ENCODE results near the gene CRHR1. TPM values are rescaled to one million over a fixed set of nuclear protein-coding genes. Genes with fewer than 3 reads are reported as not detected.

Gene CRHR1
- total RNA-seq, 1 experiment from 2014 or later = not detected

DNA sequence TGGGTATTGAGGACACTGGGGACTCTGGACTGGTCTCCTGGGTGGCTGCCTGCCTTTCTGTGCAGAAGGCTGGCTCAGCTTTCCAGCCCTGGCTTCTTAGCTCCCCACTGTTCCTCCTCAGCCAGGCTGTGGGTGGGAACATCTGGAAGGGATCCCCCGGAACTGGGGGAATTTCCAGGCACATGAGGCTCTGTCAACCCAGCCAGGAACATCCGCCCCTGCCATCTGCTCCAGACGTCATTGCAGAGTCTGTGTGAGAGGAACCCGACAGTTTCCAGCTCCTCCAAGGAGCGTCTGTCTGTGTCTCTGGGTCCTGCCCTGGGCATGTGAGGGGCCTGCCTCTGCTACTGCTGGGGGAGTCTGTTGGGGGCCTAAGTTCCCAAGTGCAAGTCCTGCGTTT, 36.2 kb upstream of the CRHR1 start:
- Histone ChIP-seq H3K27me3 (ENCODE audit: low read length) (peaks cover 99% of the 10 kb centered on the region), H3K9ac (ENCODE audit: low read length) (no peak overlapping the region), H4K20me1 (ENCODE audit: low read length) (no peaks in the 10 kb centered on the region), H3K79me2 (ENCODE audit: low read length) (no peaks in the 10 kb centered on the region), H3K4me3 (ENCODE audit: low read length) (no peak overlapping the region), H3K9me3 (ENCODE audit: low read length) (no peaks in the 10 kb centered on the region), H3K4me1 (ENCODE audit: insufficient read depth, low read length) (no peaks in the 10 kb centered on the region), H2AFZ (ENCODE audit: low read length) (no peak overlapping the region), H3K27ac (ENCODE audit: low read length) (no peak overlapping the region), H3K9me2 (replicated peaks; ENCODE audit: low read length) (no peaks in the 10 kb centered on the region), H3K36me3 (ENCODE audit: low read depth, low read length) (no peaks in the 10 kb centered on the region), H3F3A (ENCODE audit: low read length, unreplicated experiment) (no peaks in the 10 kb centered on the region), H3K4me2 (ENCODE audit: low read length) (no peak overlapping the region)
- CTCF ChIA-PET = no interaction called here
- ATAC-seq = no peak
- POLR2A ChIA-PET (ENCODE audit: unreplicated experiment) = no interaction called here
- BruUV-seq (replicated peaks) = no TSS peak
- intact Hi-C loops (cut with micrococcal nuclease) = no loop called here
- no peak for DNase-seq
- no peak for TF ChIP-seq EZH2phosphoT487 (IDR thresholded peaks at IDR 0.05; ENCODE audit: borderline replicate concordance, low read length)
- TF ChIP-seq, protein P1, sequence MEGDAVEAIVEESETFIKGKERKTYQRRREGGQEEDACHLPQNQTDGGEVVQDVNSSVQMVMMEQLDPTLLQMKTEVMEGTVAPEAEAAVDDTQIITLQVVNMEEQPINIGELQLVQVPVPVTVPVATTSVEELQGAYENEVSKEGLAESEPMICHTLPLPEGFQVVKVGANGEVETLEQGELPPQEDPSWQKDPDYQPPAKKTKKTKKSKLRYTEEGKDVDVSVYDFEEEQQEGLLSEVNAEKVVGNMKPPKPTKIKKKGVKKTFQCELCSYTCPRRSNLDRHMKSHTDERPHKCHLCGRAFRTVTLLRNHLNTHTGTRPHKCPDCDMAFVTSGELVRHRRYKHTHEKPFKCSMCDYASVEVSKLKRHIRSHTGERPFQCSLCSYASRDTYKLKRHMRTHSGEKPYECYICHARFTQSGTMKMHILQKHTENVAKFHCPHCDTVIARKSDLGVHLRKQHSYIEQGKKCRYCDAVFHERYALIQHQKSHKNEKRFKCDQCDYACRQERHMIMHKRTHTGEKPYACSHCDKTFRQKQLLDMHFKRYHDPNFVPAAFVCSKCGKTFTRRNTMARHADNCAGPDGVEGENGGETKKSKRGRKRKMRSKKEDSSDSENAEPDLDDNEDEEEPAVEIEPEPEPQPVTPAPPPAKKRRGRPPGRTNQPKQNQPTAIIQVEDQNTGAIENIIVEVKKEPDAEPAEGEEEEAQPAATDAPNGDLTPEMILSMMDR (conservative IDR thresholded peaks at IDR 0.05; ENCODE audit: low read depth, low read length) = no peak
- TF ChIP-seq EZH2 (IDR thresholded peaks at IDR 0.05; ENCODE audit: low read length, unreplicated experiment) = no peak

DNA sequence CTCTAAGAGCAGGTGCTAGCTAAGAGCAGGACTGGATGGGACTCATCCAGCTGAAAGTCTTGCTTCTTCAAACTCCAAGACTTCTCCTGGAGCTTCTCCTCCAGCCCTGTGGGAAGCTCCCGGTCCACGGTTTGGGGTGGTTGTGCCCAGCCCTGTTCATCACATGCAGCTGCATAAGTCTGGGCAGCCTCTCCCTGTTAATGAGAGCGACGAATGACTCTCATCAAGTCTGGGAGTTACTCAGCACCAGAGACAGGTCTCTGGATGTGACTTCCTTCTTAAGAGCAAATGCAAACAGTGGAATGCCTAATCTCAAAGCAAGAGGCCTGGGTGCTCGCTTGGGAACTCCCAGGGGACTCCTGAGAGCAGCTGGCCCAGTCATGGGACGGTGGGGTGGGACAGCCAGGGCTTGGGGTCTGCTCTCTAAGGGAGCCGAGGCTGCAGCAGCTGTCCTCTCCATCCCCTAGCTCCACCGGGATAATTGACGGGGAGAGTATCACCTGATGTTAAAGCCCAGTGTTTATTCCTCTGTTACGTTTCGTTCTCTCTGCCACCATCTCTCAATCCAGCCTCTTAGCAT, 35.3 kb upstream of the CRHR1 start:
- H3F3A ChIP-seq (ENCODE audit: low read length, unreplicated experiment) = no peaks in the 10 kb centered on the region
- no peak for ATAC-seq
- no peaks in the 10 kb centered on the region for H3K36me3 ChIP-seq (ENCODE audit: low read depth, low read length)

DNA sequence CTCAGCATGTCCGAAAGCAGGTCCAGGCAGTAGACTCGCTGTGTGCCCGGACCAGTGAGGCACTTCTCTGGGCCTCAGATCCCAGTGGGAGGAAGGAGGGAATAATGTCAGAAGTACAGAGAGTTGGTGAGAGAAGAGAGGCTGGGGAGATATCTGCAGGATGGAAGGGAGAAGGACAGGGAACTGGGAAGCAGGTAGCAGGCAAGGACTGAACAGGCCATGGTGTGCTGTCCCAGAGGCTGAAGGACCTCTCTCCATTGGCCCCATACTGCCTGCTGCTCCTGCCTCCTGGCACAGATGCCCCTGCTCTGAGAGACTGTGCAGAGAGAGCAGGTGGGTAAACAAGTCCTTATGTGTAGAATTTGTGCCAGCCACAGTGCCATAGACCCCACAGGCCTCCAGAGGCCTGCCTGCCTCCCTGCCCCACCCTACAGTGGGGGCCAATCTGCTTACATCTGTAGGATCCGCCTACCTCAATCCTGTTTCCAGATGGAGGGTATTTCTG, 34.2 kb upstream of the CRHR1 start:
- no TSS peak for BruUV-seq (replicated peaks)
- Histone ChIP-seq H3K79me2 (ENCODE audit: low read length) (no peaks in the 10 kb centered on the region), H3K36me3 (ENCODE audit: low read depth, low read length) (no peaks in the 10 kb centered on the region), H3K4me1 (ENCODE audit: insufficient read depth, low read length) (no peaks in the 10 kb centered on the region), H3F3A (ENCODE audit: low read length, unreplicated experiment) (no peaks in the 10 kb centered on the region), H2AFZ (ENCODE audit: low read length) (no peak overlapping the region), H3K4me2 (ENCODE audit: low read length) (no peak overlapping the region), H3K4me3 (ENCODE audit: low read length) (no peak overlapping the region), H3K9me2 (replicated peaks; ENCODE audit: low read length) (no peaks in the 10 kb centered on the region), H4K20me1 (ENCODE audit: low read length) (no peaks in the 10 kb centered on the region), H3K9me3 (ENCODE audit: low read length) (no peaks in the 10 kb centered on the region), H3K27me3 (ENCODE audit: low read length) (peaks cover 96% of the 10 kb centered on the region), H3K27ac (ENCODE audit: low read length) (no peak overlapping the region), H3K9ac (ENCODE audit: low read length) (no peak overlapping the region)
- ATAC-seq = no peak
- ChIA-PET CTCF (no interaction called here), POLR2A (ENCODE audit: unreplicated experiment) (no interaction called here)
- intact Hi-C loops (cut with micrococcal nuclease) = no loop called here
- DNase-seq = no peak
- TF ChIP-seq EZH2phosphoT487 (IDR thresholded peaks at IDR 0.05; ENCODE audit: borderline replicate concordance, low read length) (no peak), EZH2 (IDR thresholded peaks at IDR 0.05; ENCODE audit: low read length, unreplicated experiment) (no peak)
- TF ChIP-seq, protein P1 (conservative IDR thresholded peaks at IDR 0.05; ENCODE audit: low read depth, low read length) = no peak

More for the DNA sequence above, 35.3 kb upstream of the CRHR1 start:
- no TSS peak for BruUV-seq (replicated peaks)
- Histone ChIP-seq H3K4me2 (ENCODE audit: low read length) (no peak overlapping the region), H3K4me3 (ENCODE audit: low read length) (no peak overlapping the region), H3K9me3 (ENCODE audit: low read length) (no peaks in the 10 kb centered on the region), H4K20me1 (ENCODE audit: low read length) (no peaks in the 10 kb centered on the region), H3K9me2 (replicated peaks; ENCODE audit: low read length) (no peaks in the 10 kb centered on the region), H3K9ac (ENCODE audit: low read length) (no peak overlapping the region), H3K79me2 (ENCODE audit: low read length) (no peaks in the 10 kb centered on the region), H2AFZ (ENCODE audit: low read length) (no peak overlapping the region), H3K27ac (ENCODE audit: low read length) (no peak overlapping the region), H3K27me3 (ENCODE audit: low read length) (peaks cover 96% of the 10 kb centered on the region), H3K4me1 (ENCODE audit: insufficient read depth, low read length) (no peaks in the 10 kb centered on the region)
- TF ChIP-seq, protein P1 (conservative IDR thresholded peaks at IDR 0.05; ENCODE audit: low read depth, low read length) = no peak
- TF ChIP-seq EZH2 (IDR thresholded peaks at IDR 0.05; ENCODE audit: low read length, unreplicated experiment) = no peak
- TF ChIP-seq EZH2phosphoT487 (IDR thresholded peaks at IDR 0.05; ENCODE audit: borderline replicate concordance, low read length) = no peak
- CTCF ChIA-PET = no interaction called here
- intact Hi-C loops (cut with micrococcal nuclease) = no loop called here
- POLR2A ChIA-PET (ENCODE audit: unreplicated experiment) = no interaction called here
- no peak for DNase-seq

All from PC-3 (cell line).